ENCODE results near the gene OTUD5.
"Not testable (repeated sequence)": the region's sequence is repeated elsewhere in the genome, so short reads cannot be mapped to it uniquely, and the experiment has no call there.

OTUD5 gene, protein sequence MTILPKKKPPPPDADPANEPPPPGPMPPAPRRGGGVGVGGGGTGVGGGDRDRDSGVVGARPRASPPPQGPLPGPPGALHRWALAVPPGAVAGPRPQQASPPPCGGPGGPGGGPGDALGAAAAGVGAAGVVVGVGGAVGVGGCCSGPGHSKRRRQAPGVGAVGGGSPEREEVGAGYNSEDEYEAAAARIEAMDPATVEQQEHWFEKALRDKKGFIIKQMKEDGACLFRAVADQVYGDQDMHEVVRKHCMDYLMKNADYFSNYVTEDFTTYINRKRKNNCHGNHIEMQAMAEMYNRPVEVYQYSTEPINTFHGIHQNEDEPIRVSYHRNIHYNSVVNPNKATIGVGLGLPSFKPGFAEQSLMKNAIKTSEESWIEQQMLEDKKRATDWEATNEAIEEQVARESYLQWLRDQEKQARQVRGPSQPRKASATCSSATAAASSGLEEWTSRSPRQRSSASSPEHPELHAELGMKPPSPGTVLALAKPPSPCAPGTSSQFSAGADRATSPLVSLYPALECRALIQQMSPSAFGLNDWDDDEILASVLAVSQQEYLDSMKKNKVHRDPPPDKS

DNA sequence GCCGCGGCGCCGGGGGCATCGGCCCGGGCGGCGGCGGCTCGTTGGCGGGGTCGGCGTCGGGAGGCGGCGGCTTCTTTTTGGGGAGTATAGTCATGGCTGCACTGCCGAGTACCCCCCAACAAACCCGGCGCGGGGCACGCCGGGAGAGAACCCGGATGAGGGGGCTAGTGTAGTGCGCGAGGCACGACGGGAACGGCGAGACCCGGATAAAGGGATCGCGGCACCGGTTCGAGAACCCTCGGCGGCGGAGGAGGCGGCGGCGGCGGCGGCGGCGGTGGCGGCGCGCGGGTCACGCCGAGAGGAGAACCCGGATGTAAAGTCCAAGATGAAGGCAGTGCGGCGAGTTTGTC lies at the start of gene OTUD5:
Gene OTUD5 (minus strand): TSS at position 131 of the 350 bp plus-strand sequence. CDS start 37 bp downstream, at position 94.
- no peak for DNase-seq (ENCODE audit: low read depth)

DNA sequence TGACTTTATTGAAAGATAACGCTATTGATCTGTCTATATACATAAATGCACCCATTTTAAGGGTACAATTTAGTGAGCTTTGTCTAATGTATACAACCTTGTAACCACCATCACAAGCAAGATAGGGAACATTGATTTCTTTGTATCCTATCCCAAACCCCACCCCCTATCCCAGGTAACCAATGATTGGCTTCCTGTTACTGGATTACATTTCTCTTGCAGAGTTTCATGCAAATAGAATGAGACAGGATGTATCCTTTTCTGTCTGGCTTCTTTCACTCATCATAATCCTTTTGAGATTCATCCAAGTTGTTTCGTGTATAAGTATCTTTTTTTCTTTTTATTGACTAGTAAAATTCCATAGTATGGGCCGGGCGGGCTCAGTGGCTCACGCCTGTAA lies 46.3 kb upstream of the OTUD5 start:
- no peak for DNase-seq (ENCODE audit: low read depth)

DNA sequence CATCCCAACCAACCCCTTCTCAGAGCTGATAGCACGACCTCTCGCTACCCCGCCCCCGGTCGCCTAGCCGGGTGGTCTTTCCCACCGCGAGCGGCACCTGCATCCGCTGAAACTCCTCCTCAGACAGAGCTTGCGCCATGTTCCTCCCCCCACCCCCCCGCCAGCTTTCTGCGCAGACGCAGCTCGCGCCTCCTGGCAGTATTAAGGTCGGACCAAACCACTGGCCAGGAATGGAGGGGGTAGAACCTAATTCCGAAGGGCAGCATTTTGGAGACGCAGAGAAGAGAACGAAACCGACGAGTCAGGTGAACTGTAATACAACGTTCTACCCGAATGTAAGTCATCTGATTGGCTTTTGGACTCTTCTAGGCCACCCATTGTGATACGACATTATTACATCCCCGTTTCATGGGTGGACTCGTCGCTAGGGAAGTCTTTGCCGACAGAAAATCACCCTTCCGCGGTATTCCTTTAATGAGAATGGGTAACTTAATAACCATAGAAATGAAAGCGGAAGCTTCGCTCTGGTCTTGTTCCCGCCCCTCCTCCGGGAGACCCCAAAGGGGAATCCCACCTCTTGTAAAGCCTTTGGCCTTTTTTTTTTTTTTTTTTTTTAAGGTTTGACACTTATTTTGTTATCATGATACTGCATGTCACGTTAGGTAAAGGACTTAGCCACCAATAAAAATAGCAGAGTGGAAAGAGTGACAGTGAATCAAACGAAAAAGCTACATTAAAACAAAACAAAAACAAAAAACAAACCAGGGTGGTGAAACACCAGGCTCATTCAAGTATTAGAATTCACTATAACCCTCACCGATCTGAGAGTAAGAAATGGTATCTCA lies 44.9 kb upstream of the OTUD5 start, which contains the start of gene GRIPAP1:
Gene GRIPAP1 (minus strand): TSS at position 174 of the 845 bp plus-strand sequence. CDS start 35 bp downstream, at position 139.
- peak; percentile 36 for DNase-seq (ENCODE audit: low read depth)

DNA sequence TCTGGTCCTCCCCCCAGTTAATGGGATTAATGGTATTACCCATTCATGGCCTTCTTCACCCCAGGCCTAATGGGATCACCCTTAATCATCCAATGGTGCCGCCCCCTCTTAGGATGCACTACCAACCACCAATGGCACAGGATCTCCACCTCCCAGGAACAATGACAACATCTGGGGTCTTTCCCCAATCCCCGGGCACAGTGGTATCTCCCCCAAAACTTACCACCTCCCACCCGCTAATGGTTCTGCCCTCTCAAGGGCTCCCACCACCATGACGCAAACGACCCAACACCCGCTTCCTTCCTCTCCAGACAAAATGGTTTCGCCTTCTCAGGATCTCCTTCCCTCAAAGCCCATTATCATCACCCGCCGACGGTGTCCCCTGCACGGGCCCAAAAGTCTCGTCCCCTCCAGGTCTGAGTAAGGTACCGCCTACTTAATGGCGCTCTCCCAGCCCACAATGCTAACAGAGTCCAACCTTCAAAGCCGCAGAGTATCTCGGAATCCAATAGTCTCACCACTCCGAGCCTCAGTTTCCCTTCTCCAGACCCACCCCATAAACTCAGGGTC lies 44.2 kb upstream of the OTUD5 start:
- DNase-seq (ENCODE audit: low read depth), result no peak

DNA sequence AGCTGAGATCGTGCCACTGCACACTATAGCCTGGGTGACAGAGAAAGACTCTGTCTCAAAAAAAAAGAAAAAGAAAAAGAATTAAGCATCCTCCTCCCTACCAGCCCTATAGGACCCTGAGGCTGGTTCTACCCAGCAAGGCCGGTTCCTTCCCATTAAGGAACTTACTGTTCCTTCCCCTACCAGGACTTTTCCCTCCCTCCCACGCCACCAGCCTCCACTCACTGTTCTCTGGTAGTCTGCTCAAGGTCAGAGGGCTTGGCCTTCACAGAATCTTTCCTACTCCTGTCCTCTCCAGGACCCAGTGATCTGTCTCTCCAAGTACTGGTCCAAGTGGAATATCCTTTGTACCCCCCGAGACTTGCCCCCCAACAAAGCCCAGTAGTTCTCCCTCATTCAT lies 43.2 kb upstream of the OTUD5 start:
- no peak for DNase-seq (ENCODE audit: low read depth)

DNA sequence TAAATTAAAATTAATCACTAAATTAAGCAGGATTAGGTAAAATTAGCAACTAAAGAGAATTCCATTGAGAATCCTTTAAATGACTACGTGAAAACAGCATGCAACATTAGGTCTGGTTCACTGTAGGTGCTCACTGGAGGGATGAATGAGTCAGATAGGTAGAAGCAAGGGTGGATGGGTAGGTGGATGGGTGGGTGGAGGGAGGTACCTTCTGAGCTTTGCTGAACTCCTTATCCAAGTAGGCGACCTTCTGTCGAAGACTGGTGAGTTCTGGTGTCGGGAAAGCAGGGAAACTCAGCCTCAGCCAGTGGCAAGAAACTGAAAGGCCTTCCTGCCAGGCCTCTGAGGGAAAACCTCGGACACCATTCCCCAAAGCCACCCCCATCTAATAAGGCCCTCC lies 41.6 kb upstream of the OTUD5 start:
- no peak for DNase-seq (ENCODE audit: low read depth)

DNA sequence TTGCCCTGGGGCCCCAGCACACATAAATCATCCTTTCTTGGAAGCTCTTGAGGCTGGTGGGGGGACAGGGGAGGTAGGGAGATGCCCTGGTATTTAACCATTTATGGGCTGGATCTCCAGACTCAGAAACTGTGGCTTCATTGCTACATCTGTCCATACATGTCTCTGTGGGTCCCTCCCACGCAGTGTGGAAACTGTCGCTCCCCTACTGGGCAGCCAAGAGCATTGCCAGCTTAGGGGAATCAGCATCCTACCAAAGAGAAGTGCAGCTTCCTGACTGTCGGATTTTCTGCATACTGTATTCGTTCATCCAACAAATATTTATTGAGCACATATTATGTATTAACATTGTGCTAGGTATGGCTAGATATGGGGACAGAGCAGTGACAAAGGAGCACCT lies 41.0 kb upstream of the OTUD5 start:
- DNase-seq (ENCODE audit: low read depth), result no peak

DNA sequence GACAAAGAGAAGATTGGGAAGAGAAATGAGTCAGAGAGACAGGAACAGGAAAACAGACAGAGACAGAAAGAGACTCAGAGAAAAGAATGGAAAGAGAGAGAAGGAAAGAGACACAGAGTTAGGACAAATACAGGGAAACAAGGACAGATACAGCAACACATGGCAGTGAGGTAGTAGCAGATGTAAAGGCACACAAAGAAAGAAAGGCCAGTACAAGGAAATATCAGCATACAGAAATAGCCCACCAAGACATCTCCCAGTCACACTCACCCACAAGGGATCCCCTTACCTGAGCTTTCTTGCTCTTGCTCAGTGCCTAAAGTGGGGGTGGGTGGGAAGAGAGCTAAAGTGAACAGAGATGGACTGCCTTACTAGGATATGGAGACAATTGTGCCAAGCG lies 40.5 kb upstream of the OTUD5 start:
- DNase-seq (ENCODE audit: low read depth), result no peak

DNA sequence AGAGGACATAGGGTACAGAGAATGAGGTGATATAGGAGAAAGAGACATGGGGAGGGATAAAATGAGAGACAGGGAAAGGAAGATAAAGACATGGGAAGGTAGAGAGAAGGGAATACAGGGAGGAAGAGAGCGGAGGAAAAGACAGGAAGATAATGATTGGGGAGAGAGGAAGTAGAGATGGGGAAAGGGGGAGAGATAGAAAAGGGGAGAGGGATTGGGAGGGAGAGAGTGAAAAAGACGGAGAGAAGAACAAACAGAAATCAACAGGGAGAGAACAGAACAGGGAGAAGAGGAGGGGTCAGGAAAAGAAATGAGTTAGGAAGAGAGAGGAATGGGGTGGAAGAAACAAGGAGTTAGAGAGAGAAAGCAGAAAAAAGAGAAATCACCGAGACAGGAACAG lies 40.0 kb upstream of the OTUD5 start:
- DNase-seq (ENCODE audit: low read depth), result no peak

DNA sequence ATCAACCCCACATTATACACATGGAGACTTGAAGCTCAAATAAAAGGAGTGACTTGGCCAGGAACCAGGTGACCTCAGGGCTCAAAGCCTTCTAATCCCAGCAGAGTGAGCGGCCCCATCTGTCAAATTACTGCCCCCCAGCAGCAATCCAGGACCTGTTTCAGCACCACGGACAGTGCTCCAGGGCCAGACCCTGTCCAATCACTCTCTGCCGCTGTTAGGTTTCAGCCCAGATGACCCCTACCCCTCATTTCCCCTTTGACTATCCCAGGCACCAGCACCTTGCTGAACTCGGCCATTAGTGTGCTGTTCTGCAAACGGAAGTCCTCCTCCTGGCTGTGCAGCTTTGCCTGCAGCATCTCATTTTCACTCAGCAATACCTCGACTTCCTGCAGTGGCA lies 39.6 kb upstream of the OTUD5 start:
- no peak for DNase-seq (ENCODE audit: low read depth)

DNA sequence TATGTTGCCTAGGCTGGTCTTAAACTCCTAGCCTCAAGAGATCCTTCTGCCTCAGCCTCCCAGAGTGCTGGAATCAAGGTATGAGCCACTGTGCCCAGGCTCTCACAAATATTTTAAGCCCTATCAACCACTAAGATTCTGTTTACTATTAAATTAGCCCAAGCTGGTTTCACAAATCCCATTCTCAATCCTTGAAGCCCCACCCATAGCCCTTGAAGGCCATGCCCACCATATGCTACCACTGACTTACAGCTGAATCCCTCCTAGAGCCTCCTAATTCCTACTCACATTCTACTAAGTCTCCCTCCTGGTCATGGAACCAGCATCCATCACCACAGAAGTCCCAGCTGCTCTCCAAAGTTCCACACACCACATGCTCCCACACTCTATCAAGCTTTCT lies 34.9 kb upstream of the OTUD5 start:
- DNase-seq (ENCODE audit: low read depth), result no peak

DNA sequence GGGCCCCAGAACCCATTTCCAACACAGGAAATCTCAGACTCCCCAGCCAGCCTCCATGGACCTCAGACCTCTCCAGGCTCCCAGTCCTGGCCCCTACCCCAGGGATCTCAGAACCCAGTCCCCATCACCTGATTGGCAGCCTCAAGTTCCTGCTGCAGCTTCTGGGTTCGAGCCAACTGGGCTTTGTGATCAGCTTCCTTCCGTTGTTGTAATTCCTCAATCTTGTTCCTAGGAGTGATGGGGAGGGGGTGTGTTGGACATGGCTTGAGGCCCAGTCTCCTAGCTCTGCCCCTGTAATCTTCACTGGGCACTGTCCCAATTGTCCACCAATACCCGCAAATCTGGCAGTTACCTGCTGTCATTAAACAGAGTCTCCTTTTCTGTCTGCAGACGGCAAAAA lies 32.1 kb upstream of the OTUD5 start:
- DNase-seq (ENCODE audit: low read depth), result no peak

DNA sequence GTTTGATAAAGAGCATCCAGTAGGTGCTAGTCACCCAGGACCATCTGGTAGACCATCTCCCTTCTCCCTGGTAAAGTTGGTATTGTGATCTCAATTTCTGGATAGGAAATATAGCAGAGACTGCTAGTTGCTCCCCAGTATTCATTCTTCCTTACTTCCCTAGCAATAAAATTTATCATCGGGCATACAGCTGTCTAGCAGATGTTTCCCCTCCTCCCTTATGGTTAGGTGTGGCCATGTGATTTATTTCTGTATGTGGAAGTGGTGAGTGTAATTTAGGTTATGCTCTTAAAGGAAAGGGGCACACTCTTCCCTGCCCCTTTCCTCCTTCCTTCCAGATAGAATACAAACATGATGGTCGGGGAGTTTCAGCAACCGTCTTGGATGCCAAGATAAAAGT lies 26.5 kb upstream of the OTUD5 start:
- no peak for DNase-seq (ENCODE audit: low read depth)

DNA sequence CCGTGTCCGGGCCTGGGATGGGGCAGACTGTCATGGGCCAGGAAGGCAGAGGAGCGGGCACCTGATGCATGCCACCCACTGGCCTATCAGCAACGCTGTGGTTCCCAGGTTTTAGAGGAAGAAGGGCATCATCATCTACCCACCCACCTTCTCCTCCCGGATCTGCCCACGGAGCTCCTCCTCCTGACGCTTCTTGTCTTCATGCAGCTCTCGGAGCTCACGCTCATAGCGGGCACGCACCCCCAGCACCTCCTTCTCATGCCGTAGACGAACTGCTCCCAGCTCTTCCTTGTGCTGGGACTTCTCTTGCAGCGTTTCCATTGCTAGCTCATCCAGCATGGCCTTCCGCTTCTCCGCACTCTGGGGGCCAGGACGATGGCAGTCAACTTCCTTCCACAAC lies 25.7 kb upstream of the OTUD5 start:
- no peak for DNase-seq (ENCODE audit: low read depth)

DNA sequence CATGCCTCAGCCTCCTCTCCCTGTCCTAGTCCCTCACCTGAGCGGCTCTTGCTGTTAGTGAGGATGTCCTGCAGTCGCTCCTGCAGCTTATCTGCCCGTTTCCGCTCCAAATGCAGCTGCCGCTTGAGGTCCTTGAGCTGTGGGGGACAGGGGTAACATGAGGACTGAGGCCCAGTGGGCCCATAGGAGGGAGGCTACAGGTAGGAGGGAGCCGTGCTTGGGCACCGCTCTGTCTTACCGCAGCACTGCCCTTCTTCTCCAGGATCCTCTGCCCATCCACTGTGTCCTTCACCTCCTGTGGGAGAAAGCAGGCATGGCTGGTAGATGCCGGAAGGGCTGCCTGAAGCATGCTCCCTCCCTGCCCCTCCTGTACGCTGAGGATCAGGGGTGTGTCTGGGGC lies 23.8 kb upstream of the OTUD5 start:
- DNase-seq (ENCODE audit: low read depth), result no peak

DNA sequence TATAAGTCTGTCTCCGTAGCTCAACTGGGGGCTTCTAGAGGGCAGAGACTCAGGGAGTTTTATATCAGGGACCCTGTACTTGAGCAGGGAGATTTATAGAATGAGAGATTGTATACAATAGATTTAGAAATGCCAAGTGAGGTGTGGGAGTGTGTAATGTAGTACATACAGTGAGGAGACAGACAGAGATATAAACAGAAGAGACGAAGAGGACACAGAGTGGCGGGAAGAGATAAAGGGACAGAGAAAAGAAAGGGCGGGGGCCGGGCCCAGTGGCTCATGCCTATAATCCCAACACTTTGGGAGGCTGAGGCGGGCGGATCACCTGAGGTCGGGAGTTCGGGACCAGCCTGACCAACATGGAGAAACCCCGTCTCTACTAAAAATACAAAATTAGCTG lies 22.9 kb upstream of the OTUD5 start:
- not testable (repeated sequence) for DNase-seq (ENCODE audit: low read depth)

DNA sequence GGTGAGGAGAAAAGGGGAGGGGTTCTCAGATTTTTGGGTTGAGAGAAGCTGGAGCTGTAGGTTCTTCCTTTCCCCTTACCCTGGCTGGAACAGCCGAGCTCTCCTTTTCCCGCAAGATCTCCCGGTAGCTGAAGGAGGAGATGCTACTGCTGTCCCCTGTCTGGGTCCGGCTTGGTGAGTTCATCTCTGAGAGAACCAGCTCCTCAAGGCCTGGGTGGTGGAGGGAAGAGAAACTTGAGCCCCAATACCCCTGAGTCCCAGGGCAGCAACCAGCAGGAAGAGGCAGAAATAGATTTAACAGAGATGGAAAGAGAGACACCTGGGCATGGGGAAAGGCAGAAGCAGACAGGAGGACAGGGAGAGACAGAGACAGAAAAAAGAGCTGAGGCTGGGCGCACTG lies 20.8 kb upstream of the OTUD5 start:
- DNase-seq (ENCODE audit: low read depth), result no peak

DNA sequence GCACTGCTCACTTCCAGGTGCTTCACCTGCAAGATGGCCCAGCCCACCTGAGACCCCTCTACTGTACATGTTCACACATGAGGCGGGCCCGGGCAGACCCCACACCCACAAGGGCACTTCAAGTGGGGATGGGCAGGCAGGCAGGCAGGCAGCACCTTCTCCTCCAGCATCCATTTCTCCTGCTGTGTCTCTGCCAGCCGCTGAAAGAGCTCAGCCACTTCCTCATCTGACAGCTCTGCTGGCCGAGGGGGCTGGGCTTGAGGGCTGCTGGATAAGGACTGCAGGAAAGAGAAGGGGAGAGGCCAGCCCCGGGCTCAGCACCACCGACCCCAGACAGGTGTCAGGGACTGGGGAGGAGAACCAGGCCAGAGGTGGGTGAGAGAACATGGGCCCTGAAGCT lies 18.7 kb upstream of the OTUD5 start:
- DNase-seq (ENCODE audit: low read depth), result no peak

DNA sequence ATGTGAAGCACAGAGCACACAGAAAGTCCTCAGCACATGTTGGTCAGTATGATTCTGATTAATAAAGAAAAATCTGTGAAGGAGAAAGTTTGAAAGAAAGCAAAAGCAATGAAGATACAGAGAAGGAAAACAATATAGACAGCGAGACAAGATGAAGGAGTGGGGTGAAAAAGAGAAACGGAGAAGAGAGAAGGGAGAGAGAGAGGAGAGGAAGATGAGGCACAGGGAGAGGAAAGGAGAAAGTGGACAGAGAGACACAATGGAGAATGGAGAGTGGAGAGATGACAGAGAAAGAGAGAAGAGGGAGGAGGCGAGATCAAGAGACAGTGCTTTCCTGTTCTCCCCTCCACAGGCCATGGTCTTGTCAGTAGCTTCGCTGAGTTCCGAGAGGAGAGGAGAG lies 18.1 kb upstream of the OTUD5 start:
- DNase-seq (ENCODE audit: low read depth), result no peak

DNA sequence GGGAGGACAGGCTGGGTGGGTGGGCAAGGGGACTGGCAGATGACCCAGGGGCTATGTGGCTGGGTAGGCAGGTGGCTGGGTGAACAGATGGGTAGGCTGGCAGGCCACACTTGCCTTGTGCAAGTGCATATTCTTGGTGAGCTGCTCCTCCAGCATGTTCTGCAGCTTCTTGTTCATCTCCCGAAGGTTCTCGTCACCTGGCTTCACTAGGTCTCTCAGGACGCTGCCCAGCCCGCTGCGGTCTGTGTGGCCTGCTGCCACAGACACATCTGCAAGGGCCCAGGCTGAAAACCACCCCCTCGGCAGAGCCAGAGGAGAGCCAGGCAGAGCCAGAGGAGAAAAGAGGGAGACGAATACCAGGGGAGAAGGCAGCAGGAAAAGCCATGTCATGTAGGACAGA lies 17.6 kb upstream of the OTUD5 start:
- DNase-seq (ENCODE audit: low read depth), result no peak

DNA sequence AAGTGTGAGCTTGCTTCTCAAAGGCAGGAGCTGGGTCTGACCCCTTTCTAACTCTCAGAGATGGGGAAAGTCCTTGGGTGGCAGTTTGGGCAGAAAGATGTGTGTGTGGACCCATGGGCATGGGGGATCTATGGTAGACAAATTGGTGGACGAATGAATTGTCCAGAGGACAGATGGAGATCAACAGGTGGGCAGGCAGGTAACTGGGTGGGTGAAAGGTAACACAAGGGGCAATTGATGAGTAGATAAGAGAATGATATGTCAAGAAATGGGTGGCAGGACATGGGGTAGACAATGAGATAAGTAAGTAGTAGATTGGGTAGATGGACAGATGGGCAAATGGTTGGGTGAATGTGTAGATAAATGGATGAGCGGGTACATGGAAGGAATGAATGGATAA lies 17.2 kb upstream of the OTUD5 start:
- DNase-seq (ENCODE audit: low read depth), result no peak

DNA sequence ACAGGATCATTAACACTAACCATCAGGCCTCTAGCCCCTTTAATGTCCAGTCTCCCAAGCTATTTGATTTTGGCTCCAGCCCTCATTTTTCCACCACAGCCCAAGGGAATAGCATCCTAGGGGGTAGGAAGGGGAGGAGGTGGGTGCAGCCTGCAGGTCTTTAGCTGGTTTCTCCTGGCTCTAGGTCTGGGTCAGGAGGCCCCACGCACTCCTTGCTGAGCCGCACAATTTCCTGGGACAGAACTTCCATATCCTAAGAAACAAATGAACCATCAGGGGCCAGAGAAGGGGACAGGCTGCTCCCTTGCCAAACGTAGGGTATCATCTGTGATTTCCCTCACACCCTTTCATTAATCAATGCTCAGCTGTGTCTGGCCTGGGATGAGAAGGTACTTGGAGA lies 16.6 kb upstream of the OTUD5 start:
- DNase-seq (ENCODE audit: low read depth), result no peak

All from non-pigmented ciliary epithelial cell (primary cell).